ENCODE results near the gene WDR81. TPM values are rescaled to one million over a fixed set of nuclear protein-coding genes. Genes with fewer than 3 reads are reported as not detected.
A peak's percentile ranks its signal among the peaks of the same experiment; 100 is the strongest.

The WDR81 gene
- total RNA-seq, 1 experiment from 2014 or later, result 19.4 TPM

DNA sequence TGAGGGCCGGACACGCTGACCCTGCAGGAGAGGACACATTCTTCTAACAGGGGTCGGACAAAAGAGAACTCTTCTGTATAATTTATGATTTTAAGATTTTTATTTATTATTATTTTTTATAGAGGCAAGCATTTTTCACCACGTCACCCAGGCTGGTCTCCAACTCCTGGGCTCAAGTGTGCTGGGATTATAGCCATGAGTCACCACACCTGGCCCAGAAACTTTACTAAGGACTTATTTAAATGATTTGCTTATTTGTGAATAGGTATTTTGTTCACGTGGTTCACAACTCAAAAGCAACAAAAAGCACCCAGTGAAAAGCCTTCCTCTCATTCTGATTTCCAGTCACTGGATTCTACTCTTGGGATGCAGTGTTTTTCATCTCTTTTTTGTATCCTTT is 35.0 kb downstream of the WDR81 start:
- ChIA-PET POLR2A (ENCODE audit: low non-redundant PET) (no interaction called here), CTCF (no interaction called here)
- Histone ChIP-seq H3K36me3 (ENCODE audit: insufficient read depth, low read length, poor library complexity, severe bottlenecking) (no peaks in the 10 kb centered on the region), H3K4me3 (ENCODE audit: low read depth, low read length, poor library complexity, severe bottlenecking) (no peak overlapping the region), H3K27me3 (replicated peaks; ENCODE audit: insufficient read depth, low read depth, low read length, poor library complexity) (no peaks in the 10 kb centered on the region), H3K4me1 (ENCODE audit: insufficient read depth, low read length, poor library complexity, severe bottlenecking) (peaks cover 26% of the 10 kb centered on the region), H3K9me3 (ENCODE audit: low read depth, low read length, poor library complexity, severe bottlenecking) (no peaks in the 10 kb centered on the region), H3K27ac (ENCODE audit: low read depth, low read length, poor library complexity, severe bottlenecking) (no peak overlapping the region)
- no peak for DNase-seq (ENCODE audit: low spot score)
- intact Hi-C loops (cut with micrococcal nuclease; ENCODE audit: unreplicated experiment), result no loop called here
- TF ChIP-seq EZH2 (IDR thresholded peaks at IDR 0.05; ENCODE audit: borderline replicate concordance, low read depth, low read length, poor library complexity, severe bottlenecking), result no peak
- TF ChIP-seq, protein P1, sequence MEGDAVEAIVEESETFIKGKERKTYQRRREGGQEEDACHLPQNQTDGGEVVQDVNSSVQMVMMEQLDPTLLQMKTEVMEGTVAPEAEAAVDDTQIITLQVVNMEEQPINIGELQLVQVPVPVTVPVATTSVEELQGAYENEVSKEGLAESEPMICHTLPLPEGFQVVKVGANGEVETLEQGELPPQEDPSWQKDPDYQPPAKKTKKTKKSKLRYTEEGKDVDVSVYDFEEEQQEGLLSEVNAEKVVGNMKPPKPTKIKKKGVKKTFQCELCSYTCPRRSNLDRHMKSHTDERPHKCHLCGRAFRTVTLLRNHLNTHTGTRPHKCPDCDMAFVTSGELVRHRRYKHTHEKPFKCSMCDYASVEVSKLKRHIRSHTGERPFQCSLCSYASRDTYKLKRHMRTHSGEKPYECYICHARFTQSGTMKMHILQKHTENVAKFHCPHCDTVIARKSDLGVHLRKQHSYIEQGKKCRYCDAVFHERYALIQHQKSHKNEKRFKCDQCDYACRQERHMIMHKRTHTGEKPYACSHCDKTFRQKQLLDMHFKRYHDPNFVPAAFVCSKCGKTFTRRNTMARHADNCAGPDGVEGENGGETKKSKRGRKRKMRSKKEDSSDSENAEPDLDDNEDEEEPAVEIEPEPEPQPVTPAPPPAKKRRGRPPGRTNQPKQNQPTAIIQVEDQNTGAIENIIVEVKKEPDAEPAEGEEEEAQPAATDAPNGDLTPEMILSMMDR (conservative IDR thresholded peaks at IDR 0.05; ENCODE audit: low read depth, low read length), result no peak
- no TSS peak for BruUV-seq (replicated peaks)

DNA sequence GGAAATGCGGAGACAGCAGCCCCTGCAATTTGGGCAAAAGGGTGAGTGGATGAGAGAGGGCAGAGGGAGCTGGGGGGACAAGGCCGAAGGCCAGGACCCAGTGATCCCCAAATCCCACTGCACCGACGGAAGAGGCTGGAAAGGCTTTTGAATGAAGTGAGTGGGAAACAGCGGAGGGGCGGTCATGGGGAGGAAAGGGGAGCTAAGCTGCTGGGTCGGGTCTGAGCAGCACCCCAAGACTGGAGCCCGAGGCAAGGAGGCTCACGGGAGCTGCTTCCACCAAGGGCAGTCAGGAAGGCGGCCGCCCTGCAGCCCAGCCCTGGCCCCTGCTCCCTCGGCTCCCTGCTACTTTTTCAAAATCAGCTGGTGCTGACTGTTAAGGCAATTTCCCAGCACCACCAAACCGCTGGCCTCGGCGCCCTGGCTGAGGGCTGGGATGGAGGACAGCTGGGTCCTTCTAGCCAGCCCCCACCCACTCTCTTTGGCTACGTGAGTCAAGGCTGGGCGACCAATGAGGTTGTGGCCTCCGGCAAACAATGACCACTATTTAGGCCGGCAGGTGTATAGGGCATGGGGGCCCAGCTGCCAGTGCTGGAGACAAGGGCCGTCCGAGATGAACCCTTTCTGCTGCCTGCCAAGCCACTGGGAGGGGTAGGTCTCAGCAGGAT is 37.9 kb downstream of the WDR81 start:
- Histone ChIP-seq H3K36me3 (ENCODE audit: insufficient read depth, low read length, poor library complexity, severe bottlenecking) (no peaks in the 10 kb centered on the region), H3K27me3 (replicated peaks; ENCODE audit: insufficient read depth, low read depth, low read length, poor library complexity) (no peaks in the 10 kb centered on the region), H3K9me3 (ENCODE audit: low read depth, low read length, poor library complexity, severe bottlenecking) (no peaks in the 10 kb centered on the region), H3K27ac (ENCODE audit: low read depth, low read length, poor library complexity, severe bottlenecking) (peak overlapping the region; percentile 81), H3K4me1 (ENCODE audit: insufficient read depth, low read length, poor library complexity, severe bottlenecking) (peaks cover 26% of the 10 kb centered on the region), H3K4me3 (ENCODE audit: low read depth, low read length, poor library complexity, severe bottlenecking) (peak overlapping the region; percentile 52)
- CTCF ChIA-PET, result no interaction called here
- no peak for TF ChIP-seq EZH2 (IDR thresholded peaks at IDR 0.05; ENCODE audit: borderline replicate concordance, low read depth, low read length, poor library complexity, severe bottlenecking)
- TF ChIP-seq, protein P1 (conservative IDR thresholded peaks at IDR 0.05; ENCODE audit: low read depth, low read length), result no peak
- intact Hi-C loops (cut with micrococcal nuclease; ENCODE audit: unreplicated experiment), result loop anchor here (5.0 kb wide), 1 partner anchor 40 kb away; the partner anchor contains the start of gene WDR81
- no peak for DNase-seq (ENCODE audit: low spot score)
- BruUV-seq (replicated peaks), result no TSS peak
- POLR2A ChIA-PET (ENCODE audit: low non-redundant PET), result interaction anchor here (0.5 to 0.6 kb wide), 2 partner anchors 19 to 46 kb away, joined by 4 to 7 read pairs; no protein-coding TSS in a partner anchor

GRCh38 chr17:1762901-1763898 is 38.7 kb downstream of the WDR81 start:
- ChIA-PET CTCF (no interaction called here), POLR2A (ENCODE audit: low non-redundant PET) (interaction anchor here (0.5 to 0.6 kb wide), 2 partner anchors 19 to 47 kb away, joined by 4 to 7 read pairs; no protein-coding TSS in a partner anchor)
- Histone ChIP-seq H3K9me3 (ENCODE audit: low read depth, low read length, poor library complexity, severe bottlenecking) (no peaks in the 10 kb centered on the region), H3K36me3 (ENCODE audit: insufficient read depth, low read length, poor library complexity, severe bottlenecking) (no peaks in the 10 kb centered on the region), H3K4me1 (ENCODE audit: insufficient read depth, low read length, poor library complexity, severe bottlenecking) (peaks cover 26% of the 10 kb centered on the region), H3K4me3 (ENCODE audit: low read depth, low read length, poor library complexity, severe bottlenecking) (peak overlapping the region; percentile 52), H3K27ac (ENCODE audit: low read depth, low read length, poor library complexity, severe bottlenecking) (peak overlapping the region; percentile 81), H3K27me3 (replicated peaks; ENCODE audit: insufficient read depth, low read depth, low read length, poor library complexity) (no peaks in the 10 kb centered on the region)
- no TSS peak for BruUV-seq (replicated peaks)
- TF ChIP-seq EZH2 (IDR thresholded peaks at IDR 0.05; ENCODE audit: borderline replicate concordance, low read depth, low read length, poor library complexity, severe bottlenecking), result no peak
- TF ChIP-seq, protein P1 (conservative IDR thresholded peaks at IDR 0.05; ENCODE audit: low read depth, low read length), result no peak
- intact Hi-C loops (cut with micrococcal nuclease; ENCODE audit: unreplicated experiment), result loop anchor here (5.0 kb wide), 1 partner anchor 41 kb away; the partner anchor contains the start of gene WDR81
- peak; percentile 79 for DNase-seq (ENCODE audit: low spot score)
